ENCODE data around the gene FUBP1.

FUBP1 gene

DNA sequence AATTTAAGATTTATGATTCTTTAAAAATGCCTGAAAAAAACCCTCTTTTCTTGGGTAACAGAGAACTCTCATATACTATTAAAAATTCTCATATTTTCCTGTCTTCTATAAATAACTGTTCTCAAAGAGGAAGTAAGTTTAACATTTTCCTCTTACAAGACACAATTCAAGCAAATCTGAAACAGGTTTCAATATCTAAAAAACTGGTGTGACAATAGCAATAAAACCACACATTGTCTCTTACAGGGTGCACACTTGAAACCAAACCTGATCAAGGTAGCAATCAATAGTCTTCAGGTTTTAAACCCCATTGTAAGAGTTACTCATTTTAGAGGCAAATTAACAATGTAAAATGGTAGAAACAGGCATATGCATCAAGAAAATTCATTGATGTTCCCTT is 28.0 kb downstream of the FUBP1 start:
- no peak overlapping the region for H3K27ac ChIP-seq
- TF ChIP-seq, protein P1, sequence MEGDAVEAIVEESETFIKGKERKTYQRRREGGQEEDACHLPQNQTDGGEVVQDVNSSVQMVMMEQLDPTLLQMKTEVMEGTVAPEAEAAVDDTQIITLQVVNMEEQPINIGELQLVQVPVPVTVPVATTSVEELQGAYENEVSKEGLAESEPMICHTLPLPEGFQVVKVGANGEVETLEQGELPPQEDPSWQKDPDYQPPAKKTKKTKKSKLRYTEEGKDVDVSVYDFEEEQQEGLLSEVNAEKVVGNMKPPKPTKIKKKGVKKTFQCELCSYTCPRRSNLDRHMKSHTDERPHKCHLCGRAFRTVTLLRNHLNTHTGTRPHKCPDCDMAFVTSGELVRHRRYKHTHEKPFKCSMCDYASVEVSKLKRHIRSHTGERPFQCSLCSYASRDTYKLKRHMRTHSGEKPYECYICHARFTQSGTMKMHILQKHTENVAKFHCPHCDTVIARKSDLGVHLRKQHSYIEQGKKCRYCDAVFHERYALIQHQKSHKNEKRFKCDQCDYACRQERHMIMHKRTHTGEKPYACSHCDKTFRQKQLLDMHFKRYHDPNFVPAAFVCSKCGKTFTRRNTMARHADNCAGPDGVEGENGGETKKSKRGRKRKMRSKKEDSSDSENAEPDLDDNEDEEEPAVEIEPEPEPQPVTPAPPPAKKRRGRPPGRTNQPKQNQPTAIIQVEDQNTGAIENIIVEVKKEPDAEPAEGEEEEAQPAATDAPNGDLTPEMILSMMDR (conservative IDR thresholded peaks at IDR 0.05), result no peak

DNA sequence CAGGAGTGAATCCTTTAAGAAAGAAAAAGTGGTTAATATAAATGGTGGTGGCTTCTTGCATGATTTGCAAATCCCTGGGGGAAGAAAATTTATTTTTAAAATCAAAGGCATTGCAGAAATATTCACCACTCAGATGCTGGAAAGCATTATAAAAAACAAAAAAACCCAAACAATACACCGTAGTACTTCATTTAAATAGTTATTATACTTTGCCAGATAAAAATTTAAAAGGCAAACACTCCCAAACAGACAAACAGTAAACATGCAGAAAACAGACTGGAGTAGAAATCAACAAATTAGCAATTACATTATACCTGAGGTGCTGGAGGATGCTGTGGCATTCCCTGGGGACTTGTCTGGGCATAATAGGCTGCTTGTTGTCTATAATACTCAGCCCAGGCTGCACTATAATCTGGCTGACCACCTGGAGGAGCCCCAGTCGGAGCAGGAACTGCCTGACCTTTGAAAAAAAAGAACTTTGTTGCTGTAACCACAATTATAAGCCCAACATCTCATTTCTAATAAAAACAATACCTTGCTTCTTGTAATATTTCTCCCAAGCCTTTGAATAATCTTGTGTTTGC is 29.9 kb downstream of the FUBP1 start:
- TF ChIP-seq ZFX (IDR thresholded peaks at IDR 0.05), result no peak
- TF ChIP-seq, protein P1 (conservative IDR thresholded peaks at IDR 0.05), result no peak; the same call in 1 of the 2 replicates
- H3K27ac ChIP-seq, result no peak overlapping the region

DNA sequence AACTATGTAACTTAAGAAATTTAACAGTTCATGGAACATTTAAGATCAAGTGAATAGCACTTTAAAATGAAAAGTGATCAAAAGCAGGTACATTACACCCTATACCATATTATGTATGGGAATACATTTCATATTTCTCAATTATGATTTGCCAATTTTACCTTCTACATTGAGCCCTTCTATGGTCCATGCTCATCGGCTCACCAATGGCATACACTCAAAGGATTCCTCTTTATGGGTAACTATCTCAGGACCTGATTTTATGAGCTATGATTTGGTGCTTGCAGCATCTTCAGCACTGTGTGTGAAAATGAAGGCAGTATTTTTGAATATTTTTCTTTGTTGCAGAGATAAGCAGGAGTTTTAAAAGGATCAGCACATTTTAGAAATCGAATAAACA is 33.5 kb downstream of the FUBP1 start:
- no peak overlapping the region for H3K27ac ChIP-seq

DNA sequence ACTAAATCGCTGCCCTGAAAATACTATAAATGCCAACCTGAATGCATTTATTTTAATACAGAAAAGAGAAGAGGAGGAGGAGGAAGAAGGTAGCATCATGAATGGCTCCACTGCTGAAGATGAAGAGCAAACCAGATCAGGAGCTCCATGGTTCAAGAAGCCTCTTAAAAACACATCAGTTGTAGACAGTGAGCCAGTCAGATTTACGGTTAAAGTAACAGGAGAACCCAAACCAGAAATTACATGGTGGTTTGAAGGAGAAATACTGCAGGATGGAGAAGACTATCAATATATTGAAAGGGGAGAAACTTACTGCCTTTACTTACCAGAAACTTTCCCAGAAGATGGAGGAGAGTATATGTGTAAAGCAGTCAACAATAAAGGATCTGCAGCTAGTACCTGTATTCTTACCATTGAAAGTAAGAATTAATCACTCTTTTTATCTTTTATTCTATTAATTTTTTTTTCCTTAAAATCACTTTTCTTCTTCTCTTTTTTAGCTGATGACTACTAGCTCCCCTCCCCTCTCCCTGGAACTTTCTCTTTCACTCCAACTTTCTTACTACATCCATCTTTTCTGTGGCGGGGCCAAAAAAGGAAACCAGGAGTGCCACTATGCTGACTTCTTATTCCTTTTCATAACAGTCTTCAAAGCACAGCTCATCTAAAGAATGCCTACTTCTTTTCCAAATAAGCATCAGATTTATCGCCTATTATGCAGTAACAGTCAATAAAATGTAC is 36.3 kb downstream of the FUBP1 start:
- TF ChIP-seq, protein P1 (conservative IDR thresholded peaks at IDR 0.05), result no peak
- no peak for TF ChIP-seq ZFX (IDR thresholded peaks at IDR 0.05)

More for the DNA sequence above, 33.5 kb downstream of the FUBP1 start:
- TF ChIP-seq, protein P1 (conservative IDR thresholded peaks at IDR 0.05), result no peak
- TF ChIP-seq ZFX (IDR thresholded peaks at IDR 0.05), result no peak

DNA sequence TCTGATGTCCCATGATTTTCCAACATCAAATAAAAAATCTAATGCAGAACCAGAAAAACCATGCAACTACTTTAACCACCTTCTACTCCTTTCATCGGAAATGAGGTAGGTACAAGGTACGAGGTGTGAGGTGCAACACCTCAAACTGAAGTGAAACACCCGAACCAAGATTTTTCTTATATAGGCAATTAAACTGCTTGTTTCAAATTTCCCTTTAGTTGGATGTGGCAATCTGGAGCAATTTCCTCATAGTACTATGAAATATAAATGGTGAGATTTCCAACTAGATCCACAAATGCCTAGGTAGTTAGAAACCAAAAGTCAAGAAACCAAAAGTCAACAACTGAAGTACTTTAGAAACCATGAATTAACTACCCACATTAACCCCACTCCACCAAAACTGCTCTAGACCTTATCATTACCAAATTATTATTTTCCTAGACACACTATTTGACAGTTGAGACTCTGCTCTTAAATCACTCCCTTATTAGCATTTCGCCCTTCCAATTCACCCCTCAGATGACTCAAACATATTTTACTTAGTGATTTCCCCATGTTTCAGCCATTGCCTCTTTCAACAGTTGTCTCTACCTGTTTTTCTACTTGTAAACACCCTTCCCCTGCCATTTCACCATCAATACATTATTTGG is 37.8 kb downstream of the FUBP1 start:
- no peak for TF ChIP-seq ZFX (IDR thresholded peaks at IDR 0.05)
- TF ChIP-seq, protein P1 (conservative IDR thresholded peaks at IDR 0.05), result no peak
- no peak overlapping the region for H3K27ac ChIP-seq

More for the DNA sequence above, 36.3 kb downstream of the FUBP1 start:
- H3K27ac ChIP-seq, result no peak overlapping the region

DNA sequence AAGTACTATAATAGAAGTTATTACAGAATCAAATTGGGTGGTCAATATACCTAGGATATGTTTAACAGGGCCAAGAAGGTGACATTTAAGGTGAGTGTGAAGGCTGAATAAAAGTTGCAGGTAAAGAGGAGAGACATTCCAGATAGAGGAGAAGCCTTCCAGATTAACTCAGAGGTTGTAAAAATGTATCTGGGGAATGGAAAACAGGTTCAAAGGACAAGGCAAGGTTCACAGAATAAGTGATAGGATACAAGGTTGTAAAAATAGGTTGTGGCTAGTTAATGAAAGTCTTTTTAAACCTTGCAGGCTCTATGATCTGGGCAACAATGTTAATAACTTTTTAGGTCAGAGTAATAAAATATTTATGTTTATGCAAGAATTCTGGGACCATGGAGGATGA is 40.2 kb downstream of the FUBP1 start:
- no peak overlapping the region for H3K27ac ChIP-seq
- no peak for TF ChIP-seq ZFX (IDR thresholded peaks at IDR 0.05)
- TF ChIP-seq, protein P1 (conservative IDR thresholded peaks at IDR 0.05), result no peak

DNA sequence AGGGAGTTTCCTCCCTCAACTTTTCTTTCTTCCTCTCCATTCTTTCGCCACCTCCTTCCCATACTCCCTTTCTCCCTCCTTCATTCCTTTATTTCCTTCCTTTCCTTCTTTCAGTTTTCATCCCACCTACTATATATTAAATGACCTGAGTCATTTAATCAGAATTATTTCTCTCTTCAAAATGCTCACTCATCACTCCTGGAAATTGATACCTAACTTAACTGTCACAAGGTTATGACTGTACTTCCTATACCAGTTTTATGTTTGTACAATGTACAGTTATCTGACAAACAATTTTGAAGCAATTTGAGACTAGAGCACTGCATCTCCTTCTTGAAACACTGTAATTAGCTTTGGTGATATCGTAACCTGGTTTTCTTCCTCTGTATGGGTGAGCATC is 49.1 kb downstream of the FUBP1 start:
- no peak overlapping the region for H3K27ac ChIP-seq
- no peak for TF ChIP-seq ZFX (IDR thresholded peaks at IDR 0.05)
- TF ChIP-seq, protein P1 (conservative IDR thresholded peaks at IDR 0.05), result no peak

All from C4-2B (cell line).